Measurements from ENCODE around the gene DNAJC7. TPM values are rescaled to one million over a fixed set of nuclear protein-coding genes. Genes with fewer than 3 reads are reported as not detected.
"Not testable (repeated sequence)": the region's sequence is repeated elsewhere in the genome, so short reads cannot be mapped to it uniquely, and the experiment has no call there.

Gene DNAJC7
- total RNA-seq, 1 donor from 2014 or later: 85.9 TPM

DNA sequence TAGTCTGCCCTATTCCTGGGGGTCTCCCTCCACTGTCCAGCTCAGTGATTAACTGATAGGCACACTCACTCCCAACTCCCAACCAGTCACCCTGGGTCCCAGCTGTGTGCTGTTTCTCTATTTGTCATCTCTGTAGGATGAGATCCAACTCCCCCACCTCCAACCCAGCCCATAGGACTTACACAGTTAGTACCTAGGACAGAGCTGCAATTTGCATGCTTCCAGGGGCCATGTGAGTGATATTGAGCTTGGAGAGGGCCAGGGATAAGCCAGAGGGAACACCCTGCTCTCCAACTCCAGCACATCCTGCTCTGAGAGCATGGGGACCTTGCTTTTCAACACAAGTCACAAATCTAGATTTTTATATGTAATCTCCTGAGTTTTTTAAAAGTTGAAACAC, 24.4 kb upstream of the DNAJC7 start:
- no peak for DNase-seq (ENCODE audit: low read depth)

DNA sequence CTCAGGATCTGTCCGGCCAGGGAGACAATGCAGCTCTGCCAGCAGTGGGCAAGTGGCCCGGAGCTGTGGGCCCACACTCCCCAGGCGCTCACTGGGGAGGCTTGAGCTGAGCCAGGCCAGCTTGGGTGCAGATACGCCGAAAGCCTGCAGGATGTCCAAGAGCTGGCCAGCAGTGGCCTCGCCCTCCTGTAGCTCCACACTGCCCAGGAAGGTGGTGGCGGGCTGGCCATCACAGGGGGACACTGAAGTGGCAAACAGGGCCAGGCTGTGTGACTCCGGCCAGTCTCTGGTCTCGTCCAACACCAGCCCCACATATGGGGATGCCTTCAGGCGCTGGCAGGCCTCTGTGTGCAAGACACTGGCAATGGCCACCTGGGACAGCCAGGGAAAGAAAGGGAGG, 23.6 kb upstream of the DNAJC7 start:
- DNase-seq (ENCODE audit: low read depth): no peak

DNA sequence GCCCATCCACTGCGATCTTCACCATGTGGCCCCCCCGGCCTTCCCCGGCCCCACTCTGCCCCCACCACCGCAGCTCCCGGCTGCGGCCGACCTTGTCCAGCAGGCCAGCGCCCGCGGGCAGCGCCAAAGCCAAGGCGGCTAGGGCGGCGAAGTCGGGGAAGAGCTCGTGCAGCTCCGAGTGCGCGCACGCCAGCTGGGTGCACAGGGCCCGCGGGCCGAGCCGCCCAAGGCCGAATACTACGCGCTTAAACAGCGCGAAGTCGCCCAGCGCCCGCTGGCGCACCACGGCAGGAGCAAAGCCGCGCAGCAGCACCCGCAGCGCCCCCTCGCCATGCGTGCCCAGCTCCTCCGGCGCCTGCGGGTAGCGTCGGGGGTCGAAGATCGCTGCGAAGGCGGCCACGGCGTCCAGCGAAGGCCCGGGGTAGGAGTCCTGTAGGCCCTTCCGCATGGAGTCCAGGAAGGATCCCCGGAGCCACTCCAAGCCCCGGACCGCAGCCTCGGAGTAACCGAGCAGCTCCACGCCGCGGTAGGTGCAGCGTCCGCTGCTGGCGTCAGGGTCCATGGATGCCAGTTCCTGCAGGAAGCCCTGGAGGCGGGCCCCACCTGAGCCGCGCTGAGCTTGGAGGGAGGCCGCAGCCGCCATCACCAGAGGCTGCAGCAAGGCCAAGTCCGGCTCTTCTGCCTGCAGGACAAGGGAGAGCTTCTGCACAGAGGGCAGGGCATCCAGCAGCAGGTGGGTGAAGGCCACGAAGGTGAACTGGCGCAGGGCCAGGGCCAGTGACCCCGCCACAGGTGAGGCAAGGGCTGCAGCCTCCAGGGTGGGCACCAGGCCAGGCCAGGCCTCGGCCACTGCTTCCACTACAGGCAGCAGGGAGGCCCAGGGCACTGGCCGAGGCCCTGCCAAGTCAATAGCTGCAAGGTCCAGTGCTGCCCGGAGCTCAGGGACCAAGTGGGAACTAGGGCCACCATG, 22.8 kb upstream of the DNAJC7 start:
- no peak for DNase-seq (ENCODE audit: low read depth)

DNA sequence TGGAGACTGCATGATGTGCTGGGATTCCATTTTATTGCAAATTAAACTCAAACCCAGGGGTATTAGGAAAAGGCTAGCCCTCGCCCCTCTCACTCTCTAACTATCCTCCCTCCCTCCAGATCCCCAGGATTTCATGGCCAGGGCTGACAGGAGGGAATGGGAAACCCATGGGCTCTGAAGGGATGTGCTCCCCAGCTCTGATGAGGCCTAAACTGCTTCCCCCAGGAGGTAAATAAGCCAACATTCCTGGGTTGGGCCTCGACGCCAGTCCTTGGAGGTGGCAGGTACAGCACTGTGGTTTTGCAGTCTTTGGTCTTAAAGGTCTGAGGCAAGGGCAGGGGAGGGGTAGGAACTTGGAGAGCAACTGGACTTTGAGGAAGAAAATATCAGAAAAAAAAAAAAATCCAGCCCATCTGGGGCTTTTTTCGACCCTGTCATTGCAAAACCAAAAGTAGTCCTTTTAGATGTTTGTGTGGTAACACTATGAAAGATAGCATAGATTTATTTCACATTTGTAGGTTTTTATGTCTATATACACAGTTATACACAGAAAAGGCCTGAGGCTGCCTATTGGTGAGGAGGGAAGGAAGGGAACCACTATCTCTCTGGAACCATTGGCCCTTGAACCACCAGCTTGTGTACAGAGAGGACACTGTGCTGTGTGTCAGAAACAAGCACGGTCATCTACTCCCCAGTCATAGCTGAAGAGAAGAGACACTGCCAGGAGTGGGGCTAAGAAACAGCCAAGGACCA, 21.2 kb upstream of the DNAJC7 start:
- no peak for DNase-seq (ENCODE audit: low read depth)

DNA sequence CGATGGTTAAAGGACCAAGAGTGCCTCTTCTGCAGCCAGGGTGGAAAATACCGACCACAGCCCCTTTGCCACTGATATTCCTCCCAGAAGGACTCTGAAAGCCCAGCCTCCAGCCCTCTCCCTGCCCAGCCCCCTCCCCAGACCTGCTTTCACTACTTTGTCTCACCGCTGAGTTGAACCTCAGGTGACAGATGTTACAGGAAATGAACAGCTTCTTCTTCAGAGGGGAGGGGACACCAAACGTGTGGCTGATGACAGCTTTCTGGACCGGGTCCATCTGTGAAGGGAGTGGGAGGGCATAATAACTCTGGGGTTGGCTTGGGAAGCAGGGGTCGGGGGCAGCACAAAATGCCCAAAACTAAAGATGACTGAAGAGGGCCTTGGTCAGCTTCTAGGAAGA, 16.8 kb upstream of the DNAJC7 start:
- no peak for DNase-seq (ENCODE audit: low read depth)

DNA sequence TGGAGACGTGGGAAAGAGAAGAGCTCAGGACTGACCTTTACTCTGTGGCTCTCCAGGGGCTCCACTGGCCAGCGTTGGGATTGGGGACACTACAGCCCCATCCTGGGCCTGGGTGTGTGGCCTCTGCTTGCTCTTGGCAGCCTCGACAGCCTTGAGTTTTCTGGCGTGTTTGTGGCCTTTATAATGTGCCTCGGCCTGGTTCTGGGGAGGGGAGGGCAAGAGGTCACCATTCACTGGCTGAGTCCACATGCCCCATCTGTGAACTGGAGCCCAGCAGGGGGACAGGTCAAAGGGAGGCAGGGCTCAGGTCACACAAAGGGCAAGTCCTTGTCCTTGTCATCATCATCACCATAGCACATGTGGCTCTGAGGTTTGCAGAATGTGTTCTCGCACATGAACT, 14.3 kb upstream of the DNAJC7 start:
- no peak for DNase-seq (ENCODE audit: low read depth)

DNA sequence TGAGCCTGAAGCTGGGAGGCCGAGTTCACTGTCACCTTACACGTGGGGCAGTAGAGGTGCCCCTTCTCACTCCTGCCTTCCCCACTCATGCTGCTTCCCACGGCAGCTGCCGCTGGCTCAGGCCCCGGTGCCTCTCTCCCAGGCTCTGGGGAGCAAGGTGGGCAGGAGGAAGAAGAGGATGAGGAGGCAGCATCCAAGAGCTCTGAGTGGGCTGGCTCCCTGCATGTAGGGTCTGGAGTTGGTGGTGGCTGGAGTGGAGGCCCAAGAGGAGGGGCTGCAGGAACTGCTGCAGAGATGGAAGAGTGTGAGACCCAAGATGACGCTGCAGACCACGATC, 11.5 kb upstream of the DNAJC7 start:
- DNase-seq (ENCODE audit: low read depth): no peak

DNA sequence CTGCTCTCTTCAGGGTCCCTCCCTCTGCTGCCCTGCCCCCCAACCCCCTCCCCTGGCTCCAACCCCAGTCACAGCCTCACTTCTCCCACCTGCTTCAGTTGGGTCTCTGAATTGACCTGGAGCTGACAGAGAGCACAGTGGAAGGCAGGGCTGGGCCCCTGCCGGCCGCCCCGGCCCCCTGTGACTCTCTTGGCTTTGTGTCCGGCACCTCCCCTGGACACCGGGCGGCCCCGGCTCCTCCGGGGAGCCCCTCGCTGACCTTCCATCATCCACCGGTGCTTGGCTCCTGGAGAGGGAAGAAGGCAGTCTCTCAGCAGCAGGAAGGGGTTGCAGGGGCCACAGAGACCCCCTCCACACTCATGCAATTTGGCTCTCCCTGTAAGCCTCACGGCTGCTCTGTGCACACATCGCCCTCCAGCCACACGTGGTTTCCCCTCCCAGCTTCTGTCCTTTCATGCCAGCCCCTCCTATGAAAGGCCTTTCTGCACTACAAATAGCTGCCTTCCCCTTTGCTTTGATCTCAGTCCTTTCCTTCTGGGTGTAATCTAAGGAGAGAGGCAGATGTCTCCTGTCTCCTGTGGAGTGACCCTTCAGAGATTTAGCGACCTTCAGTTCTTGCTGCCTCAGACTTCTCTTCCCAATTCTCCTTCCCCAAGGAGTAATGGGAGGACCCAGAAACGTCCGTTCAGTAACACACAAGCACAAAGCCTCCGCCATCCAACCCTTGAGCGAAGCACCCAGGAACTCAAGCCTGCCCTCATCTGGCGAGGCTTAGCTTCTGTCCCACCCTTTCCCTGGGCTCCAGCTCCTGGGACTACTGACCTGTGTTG, 10.9 kb upstream of the DNAJC7 start:
- no peak for DNase-seq (ENCODE audit: low read depth)

DNA sequence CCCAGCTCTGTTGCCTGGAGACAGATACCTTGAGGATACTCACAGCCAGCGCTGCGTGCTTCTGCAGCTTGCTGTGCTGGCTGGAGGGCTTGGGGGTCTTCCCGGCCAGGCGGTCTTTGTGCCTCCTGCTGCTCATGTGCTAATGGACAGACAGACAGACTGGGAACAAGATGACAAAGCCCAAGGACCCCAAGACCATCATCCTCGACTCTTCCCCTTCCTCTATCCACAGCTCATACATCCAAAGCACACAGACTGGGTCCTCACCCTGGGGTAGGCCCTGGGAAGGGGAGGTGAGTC, 10.3 kb upstream of the DNAJC7 start:
- no peak for DNase-seq (ENCODE audit: low read depth)

DNA sequence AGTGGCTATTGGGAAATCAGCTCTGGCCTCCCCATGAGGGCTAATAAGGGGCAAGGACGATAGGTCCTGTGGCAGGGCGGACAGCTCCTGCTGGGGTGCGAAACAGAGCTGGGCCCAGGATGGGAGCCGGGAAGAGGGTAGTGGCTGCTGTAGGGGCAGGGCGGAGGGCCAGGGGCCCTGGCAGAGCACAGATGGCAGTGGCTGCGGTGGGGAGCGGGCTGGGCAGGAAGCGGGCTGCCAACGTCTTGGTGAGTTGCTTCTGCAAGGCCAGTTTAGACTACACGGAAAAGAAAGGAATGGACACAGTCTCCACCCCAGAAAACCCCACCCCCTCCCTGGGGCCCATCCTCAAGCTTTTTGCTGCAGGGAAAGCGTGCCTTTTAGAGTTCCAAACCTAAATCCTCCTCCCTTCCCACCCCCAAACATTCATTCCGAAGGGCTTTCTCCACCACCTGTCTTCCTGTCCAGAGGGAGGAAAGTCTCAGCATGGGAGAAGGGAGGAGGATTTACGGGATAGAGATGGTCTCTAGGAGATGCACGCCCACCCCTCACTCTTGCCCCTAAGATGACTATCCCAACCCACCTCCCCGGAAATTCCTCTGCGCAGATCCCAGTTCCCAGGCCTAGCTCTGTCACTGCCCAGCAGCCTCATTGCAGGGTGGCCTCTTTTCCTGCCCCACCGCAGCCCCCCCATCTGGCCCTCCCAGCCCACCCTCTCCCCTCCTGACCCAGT, 9.8 kb upstream of the DNAJC7 start:
- DNase-seq (ENCODE audit: low read depth): peak; percentile 55

DNA sequence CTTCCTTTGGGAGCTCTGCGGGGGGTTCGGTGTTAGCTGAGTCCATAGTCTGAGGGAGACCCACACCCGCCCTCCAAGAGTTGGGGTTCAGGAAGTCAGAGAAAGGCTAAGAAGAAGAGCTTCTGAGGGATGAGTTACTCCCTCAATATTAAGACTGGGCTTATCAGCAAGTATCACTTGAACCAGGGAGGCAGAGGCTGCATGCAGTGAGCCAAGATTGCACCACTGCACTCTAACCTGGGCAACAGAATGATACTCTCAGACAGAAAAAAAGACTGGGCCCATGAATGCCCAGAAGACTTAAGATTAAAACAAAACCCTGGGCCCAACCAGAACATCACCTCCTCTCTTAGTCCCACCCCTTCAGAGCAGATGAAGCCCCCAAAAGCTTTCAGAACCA, 8.7 kb upstream of the DNAJC7 start:
- no peak for DNase-seq (ENCODE audit: low read depth)

DNA sequence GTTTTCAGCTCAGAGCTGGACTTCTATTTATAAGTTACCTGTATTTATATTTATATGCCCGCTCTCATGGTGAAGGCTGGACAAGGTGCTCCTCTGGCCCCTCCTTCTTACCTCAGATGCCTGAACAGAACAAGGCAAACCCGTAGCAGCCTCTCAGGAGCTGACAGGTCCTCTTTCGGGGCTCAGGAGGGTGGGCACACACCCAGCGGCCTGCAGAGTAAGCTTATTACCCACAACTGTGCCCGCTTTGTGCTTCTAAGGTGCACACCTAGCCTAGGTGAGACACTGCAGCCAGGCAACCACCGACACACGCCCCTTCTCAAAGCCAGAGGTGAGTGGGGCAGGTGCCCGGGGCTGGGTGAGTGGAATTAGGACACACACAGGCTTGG, 7.9 kb upstream of the DNAJC7 start:
- no peak for DNase-seq (ENCODE audit: low read depth)

DNA sequence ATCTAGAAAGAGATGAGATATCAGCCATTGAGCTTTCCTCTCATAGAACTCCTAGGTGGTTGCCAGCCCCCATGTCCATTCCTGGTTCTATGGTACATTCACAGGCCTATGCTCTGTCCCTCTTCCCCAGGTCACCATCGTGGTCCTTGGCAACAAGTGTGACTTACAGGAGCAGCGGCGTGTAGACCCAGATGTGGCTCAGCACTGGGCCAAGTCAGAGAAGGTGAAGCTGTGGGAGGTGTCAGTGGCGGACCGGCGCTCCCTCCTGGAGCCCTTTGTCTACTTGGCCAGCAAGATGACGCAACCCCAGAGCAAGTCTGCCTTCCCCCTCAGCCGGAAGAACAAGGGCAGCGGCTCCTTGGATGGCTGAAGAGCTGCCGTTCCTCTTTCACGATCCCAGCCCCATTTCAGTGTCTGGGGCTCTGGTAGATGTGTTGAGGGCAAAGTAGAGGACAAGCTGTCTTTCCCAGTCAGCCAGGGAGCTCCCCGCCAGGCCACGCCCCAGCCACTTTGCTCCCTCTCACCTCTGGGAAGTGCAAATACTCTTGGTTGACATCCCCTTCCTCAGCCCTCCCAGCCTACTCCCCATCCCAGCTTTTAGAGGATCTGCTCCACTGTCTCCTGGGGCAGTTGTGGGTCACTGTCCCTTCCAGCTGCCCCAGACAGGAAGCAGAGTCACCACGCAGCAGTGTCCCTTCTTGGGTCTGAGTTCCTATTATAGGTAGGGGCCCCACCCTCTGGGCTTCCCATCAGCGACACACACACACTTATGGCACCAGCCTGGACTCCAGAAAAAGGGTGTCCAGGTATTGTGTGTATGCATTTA, 6.5 kb upstream of the DNAJC7 start:
- no peak for DNase-seq (ENCODE audit: low read depth)

DNA sequence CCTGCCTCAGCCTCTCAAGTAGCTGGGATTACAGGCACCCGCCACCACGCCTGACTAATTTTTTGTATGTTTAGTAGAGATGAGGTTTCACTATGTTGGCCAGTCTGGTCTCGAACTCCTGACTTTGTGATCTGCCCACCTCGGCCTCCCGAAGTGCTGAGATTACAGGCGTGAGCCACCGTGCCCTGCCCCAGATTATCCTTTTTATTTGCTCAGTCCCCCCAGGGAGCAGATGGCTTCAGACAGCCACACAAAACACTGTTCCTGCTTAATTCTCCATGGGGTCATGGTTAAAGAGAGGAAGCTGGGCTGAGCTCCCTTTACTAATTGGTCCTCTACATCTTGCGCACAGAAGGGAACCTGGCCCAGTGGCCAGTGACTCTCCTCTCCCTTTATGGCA, 3.6 kb upstream of the DNAJC7 start:
- DNase-seq (ENCODE audit: low read depth): not testable (repeated sequence)

DNA sequence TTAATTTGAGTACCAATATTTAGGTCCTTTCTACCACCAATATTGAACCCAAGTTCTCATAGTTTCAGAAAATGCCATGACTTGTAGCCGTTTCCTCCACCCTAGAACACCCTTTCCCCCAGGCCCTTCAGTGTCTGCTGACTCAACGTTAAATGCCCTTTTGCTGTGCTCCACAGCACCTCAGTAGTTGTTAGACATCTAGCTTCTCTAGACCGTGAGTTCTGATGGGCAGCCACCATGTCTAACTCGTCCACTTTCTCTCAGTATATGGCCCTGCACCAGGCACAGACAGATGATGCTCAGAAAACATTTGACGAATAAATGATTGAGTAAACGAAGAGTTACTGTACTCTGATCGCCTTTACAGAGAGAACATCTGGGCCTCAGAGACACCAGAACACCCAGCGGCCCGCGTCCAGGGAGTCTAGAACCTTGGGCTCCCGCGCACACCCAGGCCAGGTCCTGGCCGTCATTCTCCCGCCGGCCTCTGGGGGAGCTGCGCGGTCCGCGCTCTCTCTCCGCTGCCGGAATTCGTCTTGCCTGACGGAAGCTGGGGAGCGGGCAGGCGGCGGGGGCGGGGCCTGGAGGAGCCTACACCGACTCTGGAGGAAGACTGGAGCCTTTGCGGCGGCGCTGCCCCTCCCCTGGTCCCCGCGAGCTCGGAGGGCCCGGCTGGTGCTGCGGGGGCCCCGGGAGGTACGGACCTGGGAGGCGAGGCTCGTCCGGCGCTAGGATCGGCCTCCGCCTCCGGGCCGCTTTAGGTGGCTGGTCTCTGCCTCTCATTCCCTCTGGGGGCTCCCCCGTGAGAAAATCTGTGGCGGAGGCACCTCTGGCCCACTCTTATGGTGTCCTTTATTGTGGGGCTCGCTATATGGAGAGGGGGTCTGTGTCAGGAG, 2.5 kb upstream of the DNAJC7 start, which contains the start of gene NKIRAS2:
TSS of gene NKIRAS2 (plus strand) at position 582 of the 896 bp plus-strand sequence. CDS start 1,488 bp downstream, outside the sequence.
- peak; percentile 92 for DNase-seq (ENCODE audit: low read depth)

DNA sequence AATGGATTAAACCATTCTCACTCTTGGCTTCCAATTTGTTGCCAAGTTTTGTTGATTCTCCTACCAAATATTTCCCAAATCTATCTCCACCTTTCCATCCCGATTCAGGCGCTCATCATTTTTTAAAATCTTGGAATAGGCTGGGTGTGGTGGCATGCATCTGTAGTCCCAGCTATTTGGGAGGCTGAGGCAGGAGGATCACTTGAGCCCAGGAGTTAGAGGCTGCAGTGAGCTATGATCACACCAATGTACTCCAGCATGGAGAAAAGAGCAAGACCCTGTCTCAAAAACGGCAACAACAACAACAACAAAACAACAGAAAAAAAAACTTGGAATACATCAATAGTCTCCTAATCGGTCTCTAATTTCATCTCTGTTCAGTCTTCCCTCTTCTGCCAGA, 1.7 kb upstream of the DNAJC7 start:
- no peak for DNase-seq (ENCODE audit: low read depth)

DNA sequence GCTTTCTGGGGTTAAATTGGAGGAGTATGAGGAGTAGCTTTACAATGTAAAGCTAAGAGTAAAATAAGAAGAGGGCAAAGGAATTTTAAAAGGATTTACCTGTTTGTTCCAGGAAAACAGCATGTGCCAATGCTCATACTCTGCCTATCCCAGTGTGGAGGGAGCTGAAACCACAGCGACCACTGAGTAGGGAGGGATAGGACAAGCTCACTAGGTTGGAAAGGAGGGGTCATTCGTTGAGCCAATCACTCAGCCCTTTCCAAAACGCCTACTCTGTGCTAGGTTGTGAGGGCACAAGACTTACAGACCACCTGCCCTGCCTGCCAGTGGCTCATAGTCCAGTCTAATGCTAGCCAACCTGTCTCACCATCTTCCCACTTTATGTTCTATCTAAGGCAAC, 1.1 kb upstream of the DNAJC7 start:
- DNase-seq (ENCODE audit: low read depth): no peak

DNA sequence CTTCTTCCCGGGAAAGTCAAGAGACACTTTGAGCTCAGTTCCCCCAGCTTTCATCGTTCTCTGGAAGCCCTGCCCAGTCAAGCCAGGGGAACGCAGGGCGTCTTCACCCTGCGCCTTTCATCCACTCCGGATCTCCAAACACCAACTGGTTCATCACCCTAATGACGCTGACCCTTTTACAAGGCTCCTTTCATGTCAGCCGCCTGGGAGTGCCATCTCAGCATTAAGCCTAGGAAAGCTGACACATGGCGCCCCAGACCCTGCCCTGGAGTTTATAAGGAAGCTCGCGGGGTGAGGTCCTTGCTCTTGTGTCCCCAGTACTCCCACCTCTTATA, 594 bp upstream of the DNAJC7 start:
- DNase-seq (ENCODE audit: low read depth): no peak

DNA sequence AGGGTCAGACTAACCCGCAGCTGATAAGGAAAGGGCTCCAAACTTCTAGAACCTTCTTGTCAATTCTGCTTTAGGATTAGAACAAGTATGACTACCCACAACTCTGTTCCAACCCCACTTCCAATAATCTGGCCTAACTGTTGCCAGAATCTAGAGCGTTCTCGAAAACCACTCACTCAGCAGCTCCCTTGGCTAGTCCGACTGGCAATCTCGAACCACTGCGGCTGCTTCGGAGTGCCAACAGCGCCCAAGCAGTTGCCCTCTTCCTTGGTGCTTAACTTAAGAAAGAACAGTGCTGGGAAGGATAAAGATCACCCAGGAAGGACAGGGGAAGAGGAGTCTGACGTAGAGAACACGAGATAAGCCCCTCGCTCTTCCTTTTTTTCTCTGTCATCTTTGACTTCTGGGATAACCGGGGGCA, 818 bp downstream of the DNAJC7 start:
- peak; percentile 44 for DNase-seq (ENCODE audit: low read depth)

Measured in myocyte (in vitro differentiated cells).